Panc1 (cell line): Measurements from ENCODE around the gene ZNF507.

Experiments used
- CTCF ChIP-seq: fragments of 450-650 bp; IDR thresholded peaks from 2 replicates; pipeline ENCODE4 v1.5.1; 2017; ENCODE audit warnings: mild to moderate bottlenecking
- POLR2AphosphoS5 ChIP-seq: IDR thresholded peaks from 2 replicates; pipeline ENCODE4 v1.6.1; 2012; ENCODE audit warnings: mild to moderate bottlenecking, low read depth, low read length, moderate library complexity
- TF ChIP-seq, protein P1 (sequence below), 2 experiments: IDR thresholded peaks; 2 replicates each; pipeline ENCODE4 v1.6.1; 2011 to 2012; ENCODE audit warnings: low read depth in 2 of 2, control low read depth in 1 of 2, low read length in 1 of 2, mild to moderate bottlenecking in 1 of 2, moderate library complexity in 1 of 2; ENCODE audit not compliant: insufficient read depth in 1 of 2

- TF ChIP-seq CTCF (peak; percentile 28), POLR2AphosphoS5 (no peak)
- TF ChIP-seq, protein P1, sequence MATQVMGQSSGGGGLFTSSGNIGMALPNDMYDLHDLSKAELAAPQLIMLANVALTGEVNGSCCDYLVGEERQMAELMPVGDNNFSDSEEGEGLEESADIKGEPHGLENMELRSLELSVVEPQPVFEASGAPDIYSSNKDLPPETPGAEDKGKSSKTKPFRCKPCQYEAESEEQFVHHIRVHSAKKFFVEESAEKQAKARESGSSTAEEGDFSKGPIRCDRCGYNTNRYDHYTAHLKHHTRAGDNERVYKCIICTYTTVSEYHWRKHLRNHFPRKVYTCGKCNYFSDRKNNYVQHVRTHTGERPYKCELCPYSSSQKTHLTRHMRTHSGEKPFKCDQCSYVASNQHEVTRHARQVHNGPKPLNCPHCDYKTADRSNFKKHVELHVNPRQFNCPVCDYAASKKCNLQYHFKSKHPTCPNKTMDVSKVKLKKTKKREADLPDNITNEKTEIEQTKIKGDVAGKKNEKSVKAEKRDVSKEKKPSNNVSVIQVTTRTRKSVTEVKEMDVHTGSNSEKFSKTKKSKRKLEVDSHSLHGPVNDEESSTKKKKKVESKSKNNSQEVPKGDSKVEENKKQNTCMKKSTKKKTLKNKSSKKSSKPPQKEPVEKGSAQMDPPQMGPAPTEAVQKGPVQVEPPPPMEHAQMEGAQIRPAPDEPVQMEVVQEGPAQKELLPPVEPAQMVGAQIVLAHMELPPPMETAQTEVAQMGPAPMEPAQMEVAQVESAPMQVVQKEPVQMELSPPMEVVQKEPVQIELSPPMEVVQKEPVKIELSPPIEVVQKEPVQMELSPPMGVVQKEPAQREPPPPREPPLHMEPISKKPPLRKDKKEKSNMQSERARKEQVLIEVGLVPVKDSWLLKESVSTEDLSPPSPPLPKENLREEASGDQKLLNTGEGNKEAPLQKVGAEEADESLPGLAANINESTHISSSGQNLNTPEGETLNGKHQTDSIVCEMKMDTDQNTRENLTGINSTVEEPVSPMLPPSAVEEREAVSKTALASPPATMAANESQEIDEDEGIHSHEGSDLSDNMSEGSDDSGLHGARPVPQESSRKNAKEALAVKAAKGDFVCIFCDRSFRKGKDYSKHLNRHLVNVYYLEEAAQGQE (IDR thresholded peaks at IDR 0.05; ENCODE audit: insufficient read depth in 1 of 2, low read depth in 2 of 2, low read length in 1 of 2) = no peak
These were observed 48.7 kb upstream of the ZNF507 start for GRCh38 chr19:32296694-32297093.
